Mononuclear cell (primary cell): Measurements from ENCODE around the gene ATAD1. TPM values are rescaled to one million over a fixed set of nuclear protein-coding genes. Genes with fewer than 3 reads are reported as not detected.
"Not testable (repeated sequence)": the region's sequence is repeated elsewhere in the genome, so short reads cannot be mapped to it uniquely, and the experiment has no call there.

Experiments
- H3K27me3 ChIP-seq: 2 replicates; pipeline ENCODE4 v1.6.0; 2011; ENCODE audit warnings: low read length, control low read depth; ENCODE audit not compliant: insufficient read depth
- H3K4me1 ChIP-seq: 2 replicates; pipeline ENCODE4 v1.5.1; 2011; ENCODE audit warnings: mild to moderate bottlenecking, low read length, control low read depth; ENCODE audit not compliant: insufficient read depth
- H3K4me3 ChIP-seq: 2 replicates; pipeline ENCODE4 v1.5.1; 2011; ENCODE audit warnings: mild to moderate bottlenecking, low read length, moderate library complexity
- H3K9me3 ChIP-seq: 2 replicates; pipeline ENCODE4 v1.5.1; 2011; ENCODE audit warnings: low read depth, mild to moderate bottlenecking, control low read depth, low read length
- total RNA-seq: library from RNA; depleted of rRNA; stranded (reverse); fragments of >200 nt; gene quantifications from one replicate; pipeline ENCODE4 v1.2.3, GENCODE V29; 2012

Gene ATAD1
- total RNA-seq, 1 donor: 63.8 TPM

GRCh38 chr10:87760195-87760905 is 57.7 kb downstream of the ATAD1 start:
- no peaks in the 10 kb centered on the region for H3K9me3 ChIP-seq
- peaks cover 19% of the 10 kb centered on the region for H3K4me1 ChIP-seq
- H3K27me3 ChIP-seq: no peaks in the 10 kb centered on the region

GRCh38 chr10:87759551-87759950 is 58.5 kb downstream of the ATAD1 start:
- H3K9me3 ChIP-seq: no peaks in the 10 kb centered on the region
- no peaks in the 10 kb centered on the region for H3K27me3 ChIP-seq
- H3K4me3 ChIP-seq: no peak overlapping the region
- H3K4me1 ChIP-seq: peaks cover 19% of the 10 kb centered on the region

More at GRCh38 chr10:87760195-87760905, 57.7 kb downstream of the ATAD1 start:
- no peak overlapping the region for H3K4me3 ChIP-seq

GRCh38 chr10:87757685-87758084 is 60.3 kb downstream of the ATAD1 start:
- H3K4me1 ChIP-seq: peaks cover 19% of the 10 kb centered on the region
- H3K9me3 ChIP-seq: no peaks in the 10 kb centered on the region
- H3K4me3 ChIP-seq: no peak overlapping the region
- H3K27me3 ChIP-seq: no peaks in the 10 kb centered on the region

- H3K4me3 ChIP-seq: no peak overlapping the region
- no peaks in the 10 kb centered on the region for H3K9me3 ChIP-seq
- no peaks in the 10 kb centered on the region for H3K4me1 ChIP-seq
- H3K27me3 ChIP-seq: no peaks in the 10 kb centered on the region
Measured at GRCh38 chr10:87753995-87754866, 63.8 kb downstream of the ATAD1 start.

- no peak overlapping the region for H3K4me3 ChIP-seq
- no peaks in the 10 kb centered on the region for H3K27me3 ChIP-seq
- no peaks in the 10 kb centered on the region for H3K4me1 ChIP-seq
- no peaks in the 10 kb centered on the region for H3K9me3 ChIP-seq
Measured at GRCh38 chr10:87752566-87752965, 65.5 kb downstream of the ATAD1 start.

- no peaks in the 10 kb centered on the region for H3K27me3 ChIP-seq
- no peak overlapping the region for H3K4me3 ChIP-seq
- H3K9me3 ChIP-seq: no peaks in the 10 kb centered on the region
- no peaks in the 10 kb centered on the region for H3K4me1 ChIP-seq
Measured at GRCh38 chr10:87751274-87751673, 66.8 kb downstream of the ATAD1 start.

- Histone ChIP-seq H3K4me1 (no peaks in the 10 kb centered on the region), H3K27me3 (no peaks in the 10 kb centered on the region), H3K4me3 (no peak overlapping the region), H3K9me3 (no peaks in the 10 kb centered on the region)
Measured at GRCh38 chr10:87750817-87751216, 67.2 kb downstream of the ATAD1 start.

GRCh38 chr10:87750001-87750671 is 67.9 kb downstream of the ATAD1 start:
- H3K4me3 ChIP-seq: no peak overlapping the region
- H3K27me3 ChIP-seq: no peaks in the 10 kb centered on the region
- no peaks in the 10 kb centered on the region for H3K9me3 ChIP-seq
- no peaks in the 10 kb centered on the region for H3K4me1 ChIP-seq

GRCh38 chr10:87748244-87748643 is 69.8 kb downstream of the ATAD1 start:
- H3K4me1 ChIP-seq, H3K4me3 ChIP-seq, H3K27me3 ChIP-seq, H3K9me3 ChIP-seq: not testable (repeated sequence)

- Histone ChIP-seq H3K4me1 (peaks cover 12% of the 10 kb centered on the region), H3K4me3 (no peak overlapping the region), H3K27me3 (no peaks in the 10 kb centered on the region), H3K9me3 (no peaks in the 10 kb centered on the region)
Measured at GRCh38 chr10:87746911-87747310, 71.1 kb downstream of the ATAD1 start.

- Histone ChIP-seq H3K27me3 (no peaks in the 10 kb centered on the region), H3K4me3 (no peak overlapping the region), H3K9me3 (no peaks in the 10 kb centered on the region), H3K4me1 (peaks cover 16% of the 10 kb centered on the region)
Measured at GRCh38 chr10:87744606-87745005, 73.4 kb downstream of the ATAD1 start.

GRCh38 chr10:87742992-87743610 is 74.9 kb downstream of the ATAD1 start:
- H3K9me3 ChIP-seq, H3K4me3 ChIP-seq, H3K27me3 ChIP-seq: not testable (repeated sequence)
- H3K4me1 ChIP-seq: peaks cover 20% of the 10 kb centered on the region

GRCh38 chr10:87740254-87740655 is 77.8 kb downstream of the ATAD1 start:
- H3K4me3 ChIP-seq: no peak overlapping the region
- no peaks in the 10 kb centered on the region for H3K27me3 ChIP-seq
- H3K4me1 ChIP-seq: peaks cover 20% of the 10 kb centered on the region
- no peaks in the 10 kb centered on the region for H3K9me3 ChIP-seq

- Histone ChIP-seq H3K4me1 (peaks cover 24% of the 10 kb centered on the region), H3K27me3 (no peaks in the 10 kb centered on the region), H3K4me3 (no peak overlapping the region), H3K9me3 (no peaks in the 10 kb centered on the region)
Measured at GRCh38 chr10:87739703-87740102, 78.3 kb downstream of the ATAD1 start.

- H3K4me3 ChIP-seq, H3K27me3 ChIP-seq, H3K9me3 ChIP-seq: not testable (repeated sequence)
- peaks cover 23% of the 10 kb centered on the region for H3K4me1 ChIP-seq
Measured at GRCh38 chr10:87738253-87738652, 79.8 kb downstream of the ATAD1 start.
